ENCODE data around the gene GALE. TPM values are rescaled to one million over a fixed set of nuclear protein-coding genes. Genes with fewer than 3 reads are reported as not detected.
A peak's percentile ranks its signal among the peaks of the same experiment; 100 is the strongest.
"Not testable (repeated sequence)": the region's sequence is repeated elsewhere in the genome, so short reads cannot be mapped to it uniquely, and the experiment has no call there.

GALE gene
- polyA plus RNA-seq (2011; rRNA removed) (19.2 and 21.0 TPM in 2 replicates), polyA minus RNA-seq (2011; rRNA and poly(A)+ RNA removed) (13.9 and 16.1 TPM in 2 replicates)

DNA sequence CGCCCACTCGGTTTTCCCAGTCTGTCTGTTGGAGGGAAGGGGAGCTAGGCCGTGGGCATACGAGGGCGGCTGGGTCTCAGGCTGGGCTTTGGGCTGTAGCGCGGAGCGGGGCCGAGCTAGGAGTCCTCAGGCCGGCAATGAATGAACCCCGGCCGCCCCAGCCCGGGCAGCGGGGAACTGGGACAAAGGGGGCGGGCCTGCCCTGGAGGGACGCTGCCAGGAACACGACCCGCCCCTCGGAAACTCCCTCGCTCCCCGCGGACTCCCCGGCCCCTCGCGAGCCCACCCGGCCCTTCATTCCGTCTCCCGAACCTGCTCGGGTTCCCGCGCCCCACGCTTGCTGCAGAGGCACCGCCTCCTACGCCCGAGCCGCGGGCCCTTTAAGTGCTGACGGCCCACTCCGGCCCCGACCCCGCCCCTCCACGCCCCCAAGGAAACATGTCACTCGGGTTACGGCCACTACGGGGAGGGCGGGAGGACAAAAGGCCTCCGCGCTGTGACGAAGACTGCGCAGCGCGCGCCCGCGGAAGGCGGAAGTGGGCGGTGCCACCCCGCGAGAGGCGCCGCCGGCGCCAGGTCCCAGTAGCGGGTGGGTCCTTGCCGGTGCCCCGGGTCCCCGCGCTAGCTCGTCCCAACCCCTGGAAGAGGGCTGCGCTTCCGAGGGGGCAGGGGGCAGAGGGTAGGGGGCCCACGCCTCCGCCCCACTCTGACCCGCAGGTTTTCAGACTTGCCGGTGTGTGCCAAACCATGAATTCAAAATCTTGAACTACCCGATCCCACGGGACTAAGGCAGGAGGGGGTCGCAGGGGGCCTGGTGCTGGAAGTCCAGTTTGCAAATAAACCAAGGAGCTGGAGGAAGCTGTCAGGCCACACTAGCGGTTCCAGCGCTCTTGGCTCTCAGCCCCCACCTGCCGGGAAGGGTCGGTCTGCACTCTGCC, at the start of gene GALE:
Gene GALE, minus strand, starts transcription at position 355 of the 938 bp plus-strand sequence. CDS start 1,747 bp downstream, outside the sequence.
- CTCF ChIA-PET = interaction anchor here (1.3 to 2.4 kb wide), 2 partner anchors 9 to 68 kb away, joined by 3 to 7 read pairs; no protein-coding TSS in a partner anchor
- Histone ChIP-seq H3K27ac (ENCODE audit: low read depth, low read length) (peak within 1 kb of the TSS; percentile 73), H3K9me3 (ENCODE audit: control insufficient read depth, insufficient read depth, low read length) (no peaks in the 10 kb centered on the region; the same call in 1 of the 2 replicates), H3K27me3 (ENCODE audit: control insufficient read depth, insufficient read depth, low read length) (no peaks in the 10 kb centered on the region), H3K4me3 (ENCODE audit: low read depth, low read length) (peak within 1 kb of the TSS; percentile 91)
- POLR2A ChIA-PET = interaction anchor here (0.6 to 2.0 kb wide), 5 partner anchors 10 to 617 kb away, joined by 3 to 8 read pairs (median 3); partner anchors contain the start of genes HMGCL and LYPLA2
- TF ChIP-seq, protein P1, sequence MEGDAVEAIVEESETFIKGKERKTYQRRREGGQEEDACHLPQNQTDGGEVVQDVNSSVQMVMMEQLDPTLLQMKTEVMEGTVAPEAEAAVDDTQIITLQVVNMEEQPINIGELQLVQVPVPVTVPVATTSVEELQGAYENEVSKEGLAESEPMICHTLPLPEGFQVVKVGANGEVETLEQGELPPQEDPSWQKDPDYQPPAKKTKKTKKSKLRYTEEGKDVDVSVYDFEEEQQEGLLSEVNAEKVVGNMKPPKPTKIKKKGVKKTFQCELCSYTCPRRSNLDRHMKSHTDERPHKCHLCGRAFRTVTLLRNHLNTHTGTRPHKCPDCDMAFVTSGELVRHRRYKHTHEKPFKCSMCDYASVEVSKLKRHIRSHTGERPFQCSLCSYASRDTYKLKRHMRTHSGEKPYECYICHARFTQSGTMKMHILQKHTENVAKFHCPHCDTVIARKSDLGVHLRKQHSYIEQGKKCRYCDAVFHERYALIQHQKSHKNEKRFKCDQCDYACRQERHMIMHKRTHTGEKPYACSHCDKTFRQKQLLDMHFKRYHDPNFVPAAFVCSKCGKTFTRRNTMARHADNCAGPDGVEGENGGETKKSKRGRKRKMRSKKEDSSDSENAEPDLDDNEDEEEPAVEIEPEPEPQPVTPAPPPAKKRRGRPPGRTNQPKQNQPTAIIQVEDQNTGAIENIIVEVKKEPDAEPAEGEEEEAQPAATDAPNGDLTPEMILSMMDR (IDR thresholded peaks at IDR 0.05; ENCODE audit: low read depth, low read length) = no peak
- peak; percentile 81 for DNase-seq (ENCODE audit: low read depth, low spot score)

DNA sequence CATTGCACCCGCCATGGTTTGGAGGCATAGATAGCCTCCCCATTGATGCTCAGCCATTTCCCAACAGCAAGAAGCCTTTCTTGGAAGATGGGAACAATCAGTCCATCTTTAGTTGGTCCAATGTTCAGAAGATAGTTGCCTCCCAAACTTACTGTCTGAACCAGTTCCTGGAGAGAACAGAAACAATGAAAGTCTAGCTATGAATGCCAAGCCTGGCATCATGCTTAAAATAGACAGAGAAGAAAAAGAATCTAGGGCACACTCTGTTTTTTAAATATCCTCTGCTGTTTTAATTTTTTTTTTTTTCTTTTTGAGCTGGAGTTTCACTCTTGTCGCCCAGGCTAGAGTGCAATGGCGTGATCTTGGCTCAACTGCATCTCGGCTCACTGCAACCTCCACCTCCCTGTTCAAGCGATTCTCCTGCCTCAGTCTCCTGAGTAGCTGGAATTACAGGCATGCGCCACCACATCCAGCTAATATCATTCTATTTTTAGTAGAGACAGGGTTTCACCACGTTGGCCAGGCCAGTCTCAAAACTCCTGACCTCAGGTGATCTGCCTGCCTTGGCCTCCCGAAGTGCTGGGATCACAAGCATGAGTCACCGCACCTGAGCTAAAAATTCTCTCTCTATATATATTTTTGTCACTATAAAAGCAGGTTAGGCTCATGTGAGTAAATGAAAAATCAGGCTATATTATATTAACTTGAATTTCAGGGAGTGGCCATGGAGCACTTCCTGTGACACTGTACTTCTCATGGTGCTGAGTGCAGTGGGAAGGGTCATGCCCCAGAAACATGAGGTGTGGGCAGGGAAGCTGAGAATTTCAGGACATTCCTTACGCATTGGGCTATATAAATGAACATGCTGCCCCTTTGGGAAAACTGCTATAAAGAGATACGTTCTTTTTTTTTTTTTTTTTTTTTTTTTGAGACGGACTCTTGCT, 48.4 kb upstream of the GALE start:
- no peak overlapping the region for H3K27ac ChIP-seq (ENCODE audit: low read depth, low read length)
- POLR2A ChIA-PET = interaction anchor here (0.5 kb wide), 1 partner anchor 52 kb away, joined by 4 read pairs; no protein-coding TSS in a partner anchor
- CTCF ChIA-PET = interaction anchor here (1.0 kb wide), 1 partner anchor 37 kb away, joined by 4 read pairs; no protein-coding TSS in a partner anchor

DNA sequence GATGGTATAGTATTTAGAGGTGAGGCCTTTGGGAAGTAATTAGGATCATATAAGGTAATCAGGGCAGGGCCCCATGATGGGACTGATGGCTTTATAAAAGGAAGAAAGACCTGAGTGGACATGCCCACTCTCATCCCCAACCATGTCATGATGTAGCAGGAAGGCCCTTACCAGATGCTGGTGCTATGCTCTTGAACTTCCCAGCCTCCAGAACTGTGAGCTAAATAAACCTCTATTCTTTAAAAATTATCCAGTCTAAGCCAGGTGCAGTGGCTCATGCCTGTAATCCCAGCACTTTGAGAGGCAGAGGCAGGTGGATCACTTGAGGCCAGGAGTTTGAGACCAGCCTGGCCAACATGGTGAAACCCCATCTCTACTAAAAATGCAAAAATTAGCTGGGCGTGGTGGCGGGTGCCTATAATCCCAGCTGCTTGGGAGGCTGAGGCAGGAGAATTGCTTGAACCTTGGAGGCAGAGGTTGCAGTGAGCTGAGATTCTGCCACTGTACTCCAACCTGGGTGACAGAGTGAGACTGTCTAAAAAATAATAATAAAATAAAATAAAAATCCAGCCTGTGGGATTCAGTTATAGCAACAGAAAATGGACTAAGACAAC, 47.0 kb upstream of the GALE start:
- peaks cover 14% of the 10 kb centered on the region for H3K27me3 ChIP-seq (ENCODE audit: control insufficient read depth, insufficient read depth, low read length)
- H3K4me3 ChIP-seq (ENCODE audit: low read depth, low read length); CTCF ChIA-PET; H3K9me3 ChIP-seq (ENCODE audit: control insufficient read depth, insufficient read depth, low read length); DNase-seq (ENCODE audit: low read depth, low spot score); H3K27ac ChIP-seq (ENCODE audit: low read depth, low read length); POLR2A ChIA-PET: not testable (repeated sequence)

More for the DNA sequence above, 48.4 kb upstream of the GALE start:
- no peaks in the 10 kb centered on the region; the same call in 1 of the 2 replicates for H3K9me3 ChIP-seq (ENCODE audit: control insufficient read depth, insufficient read depth, low read length)
- H3K4me3 ChIP-seq (ENCODE audit: low read depth, low read length) = no peak overlapping the region
- TF ChIP-seq, protein P1 (IDR thresholded peaks at IDR 0.05; ENCODE audit: low read depth, low read length) = no peak
- H3K27me3 ChIP-seq (ENCODE audit: control insufficient read depth, insufficient read depth, low read length) = peaks cover 6% of the 10 kb centered on the region
- DNase-seq (ENCODE audit: low read depth, low spot score) = no peak

DNA sequence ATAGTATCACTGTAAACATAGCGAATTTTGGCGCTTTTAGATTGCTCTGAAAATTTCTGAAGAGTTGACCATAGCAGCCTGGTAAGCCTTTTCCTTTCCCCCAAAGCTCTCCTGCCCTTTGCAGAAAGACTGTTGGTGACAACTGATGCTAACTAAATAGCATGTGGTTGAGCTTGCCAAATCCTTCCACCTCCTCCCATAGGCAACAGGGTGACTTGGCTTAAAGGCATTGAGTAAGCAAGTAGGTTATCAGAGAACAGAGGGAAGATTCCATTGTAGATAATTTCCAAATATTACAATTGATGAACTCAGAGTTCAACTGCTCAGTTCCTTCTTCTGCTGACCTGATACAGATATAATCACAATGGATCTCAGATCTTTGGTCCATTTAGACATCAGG, 44.6 kb upstream of the GALE start:
- no peak overlapping the region for H3K27ac ChIP-seq (ENCODE audit: low read depth, low read length)
- H3K9me3 ChIP-seq (ENCODE audit: control insufficient read depth, insufficient read depth, low read length) = no peaks in the 10 kb centered on the region
- peaks cover 14% of the 10 kb centered on the region for H3K27me3 ChIP-seq (ENCODE audit: control insufficient read depth, insufficient read depth, low read length)
- TF ChIP-seq, protein P1 (IDR thresholded peaks at IDR 0.05; ENCODE audit: low read depth, low read length) = no peak
- CTCF ChIA-PET = no interaction called here
- DNase-seq (ENCODE audit: low read depth, low spot score) = no peak
- POLR2A ChIA-PET = no interaction called here
- no peak overlapping the region for H3K4me3 ChIP-seq (ENCODE audit: low read depth, low read length)

DNA sequence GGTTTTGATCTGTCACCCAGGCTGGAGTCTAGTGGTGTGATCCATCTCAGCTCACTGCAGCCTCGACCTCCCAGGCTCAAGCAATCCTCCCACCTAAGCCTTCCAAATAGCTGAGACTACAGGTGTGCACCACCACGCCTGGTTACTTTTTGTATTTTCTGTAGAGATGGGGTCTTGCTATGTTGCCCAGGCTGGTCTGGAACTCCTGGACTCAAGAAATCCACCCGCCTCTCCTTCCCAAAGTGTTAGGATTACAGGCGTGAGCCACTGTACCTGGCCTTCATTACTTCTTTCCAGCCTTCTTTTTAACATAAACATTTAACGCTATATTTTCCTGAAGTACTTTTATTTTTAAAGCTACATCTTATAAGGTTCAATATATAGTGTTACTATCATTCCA, 43.1 kb upstream of the GALE start:
- POLR2A ChIA-PET = no interaction called here
- Histone ChIP-seq H3K9me3 (ENCODE audit: control insufficient read depth, insufficient read depth, low read length) (no peaks in the 10 kb centered on the region), H3K27ac (ENCODE audit: low read depth, low read length) (no peak overlapping the region), H3K27me3 (ENCODE audit: control insufficient read depth, insufficient read depth, low read length) (peaks cover 13% of the 10 kb centered on the region), H3K4me3 (ENCODE audit: low read depth, low read length) (no peak overlapping the region)
- CTCF ChIA-PET = no interaction called here
- DNase-seq (ENCODE audit: low read depth, low spot score) = no peak
- TF ChIP-seq, protein P1 (IDR thresholded peaks at IDR 0.05; ENCODE audit: low read depth, low read length) = no peak

All from AG04450 (cell line).